GM19238 (cell line): ENCODE results near the gene LGI4.
"Not testable (repeated sequence)": the region's sequence is repeated elsewhere in the genome, so short reads cannot be mapped to it uniquely, and the experiment has no call there.

Experiments used
- DNase-seq: peaks from one replicate; pipeline ENCODE4 v3.0.0; 2011; ENCODE audit warnings: low spot score; ENCODE audit not compliant: insufficient read length

LGI4 gene

GRCh38 chr19:35107545-35107944 is 27.3 kb downstream of the LGI4 start:
- no peak for DNase-seq

GRCh38 chr19:35106898-35107541 is 27.8 kb downstream of the LGI4 start:
- DNase-seq: no peak

- no peak for DNase-seq
These were observed 28.6 kb downstream of the LGI4 start for GRCh38 chr19:35106291-35106583.

GRCh38 chr19:35105411-35106290 is 29.2 kb downstream of the LGI4 start:
- DNase-seq: no peak

GRCh38 chr19:35105047-35105410 is 29.8 kb downstream of the LGI4 start:
- no peak for DNase-seq

- DNase-seq: no peak
These were observed 30.5 kb downstream of the LGI4 start for GRCh38 chr19:35104361-35104760.

GRCh38 chr19:35103614-35104013 is 31.2 kb downstream of the LGI4 start:
- not testable (repeated sequence) for DNase-seq

- DNase-seq: not testable (repeated sequence)
These were observed 32.9 kb downstream of the LGI4 start for GRCh38 chr19:35101949-35102348.

- DNase-seq: no peak
These were observed 34.0 kb downstream of the LGI4 start for GRCh38 chr19:35100588-35101533.

- no peak for DNase-seq
These were observed 35.0 kb downstream of the LGI4 start for GRCh38 chr19:35099897-35100275.

GRCh38 chr19:35099155-35099896 is 35.5 kb downstream of the LGI4 start:
- no peak for DNase-seq

GRCh38 chr19:35098413-35099049 is 36.3 kb downstream of the LGI4 start:
- DNase-seq: no peak

- DNase-seq: no peak
These were observed 39.0 kb downstream of the LGI4 start for GRCh38 chr19:35095667-35096368.

GRCh38 chr19:35094656-35095055 is 40.2 kb downstream of the LGI4 start:
- no peak for DNase-seq

GRCh38 chr19:35093941-35094647 is 40.8 kb downstream of the LGI4 start:
- no peak for DNase-seq

- DNase-seq: no peak
These were observed 41.4 kb downstream of the LGI4 start for GRCh38 chr19:35093430-35093829.

- DNase-seq: peak; percentile 50
These were observed 44.2 kb downstream of the LGI4 start for GRCh38 chr19:35090506-35091214.

GRCh38 chr19:35090160-35090505 is 44.7 kb downstream of the LGI4 start:
- DNase-seq: no peak

GRCh38 chr19:35089554-35089953 is 45.3 kb downstream of the LGI4 start:
- DNase-seq: no peak
